Caki2 (cell line): ENCODE measurements around the gene NR2F1-AS1. TPM values are rescaled to one million over a fixed set of nuclear protein-coding genes. Genes with fewer than 3 reads are reported as not detected.
"Not testable (repeated sequence)": the region's sequence is repeated elsewhere in the genome, so short reads cannot be mapped to it uniquely, and the experiment has no call there.

Source experiments
- DNase-seq: peaks from one replicate; pipeline ENCODE4 v3.0.0-alpha.2; 2015; ENCODE audit warnings: low read depth
- in situ Hi-C: cut with HindIII; loops from 2 replicates; pipeline ENCODE4 v1.10.0; 2016; ENCODE audit warnings: low sequenced_read_pairs, low pct_unique_long_range_greater_than_20kb, mixed read lengths
- total RNA-seq: library from RNA; depleted of rRNA; stranded (reverse); fragments of >200 nt; shearing (Covaris generic); gene quantifications from 2 replicates; pipeline ENCODE4 v1.2.3, GENCODE V29; 2014; ENCODE audit warnings: low replicate concordance

The NR2F1-AS1 gene
- total RNA-seq, 1 experiment from 2014 or later, result not detected

DNA sequence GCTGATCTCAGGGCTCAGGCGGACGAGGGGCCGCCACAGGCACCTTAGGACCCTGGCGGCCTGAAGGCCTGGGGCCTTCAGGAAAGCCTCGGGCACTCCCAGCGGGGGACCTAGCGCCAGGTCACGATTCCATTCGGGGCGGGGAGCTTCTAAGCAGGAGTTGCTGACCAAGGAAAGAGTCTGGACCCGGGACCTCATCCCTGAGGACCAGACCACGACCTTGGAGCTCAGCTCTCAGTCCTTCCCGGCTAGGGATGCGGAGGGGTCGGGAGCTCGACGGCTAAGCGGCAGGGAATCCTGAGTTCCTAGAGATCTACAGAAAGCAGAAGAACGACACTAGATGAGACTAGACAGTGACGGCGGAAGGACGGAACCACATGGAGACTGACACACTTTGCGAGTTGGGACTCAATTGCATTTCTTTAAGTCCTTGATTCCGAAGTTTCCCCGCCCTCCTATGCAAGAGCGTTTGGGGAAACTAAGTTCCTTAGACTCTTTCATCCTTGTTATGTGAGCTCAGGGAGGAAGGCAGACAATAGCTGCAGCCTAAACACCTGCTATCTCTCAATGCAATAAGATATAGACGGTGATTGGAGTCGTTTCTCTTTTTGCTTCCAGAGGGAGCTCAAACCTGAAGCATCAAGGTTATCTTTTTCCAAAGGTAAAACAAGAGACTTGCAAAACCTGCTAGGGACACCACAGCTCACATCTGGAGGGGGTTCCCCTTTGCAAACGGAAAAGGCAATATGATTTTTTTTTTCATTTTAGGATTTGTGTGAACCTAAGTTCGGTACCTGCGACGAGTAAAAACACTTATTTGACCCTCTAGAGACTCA, 9.7 kb downstream of the NR2F1-AS1 start:
- in situ Hi-C loops, result no loop called here
- no peak for DNase-seq

DNA sequence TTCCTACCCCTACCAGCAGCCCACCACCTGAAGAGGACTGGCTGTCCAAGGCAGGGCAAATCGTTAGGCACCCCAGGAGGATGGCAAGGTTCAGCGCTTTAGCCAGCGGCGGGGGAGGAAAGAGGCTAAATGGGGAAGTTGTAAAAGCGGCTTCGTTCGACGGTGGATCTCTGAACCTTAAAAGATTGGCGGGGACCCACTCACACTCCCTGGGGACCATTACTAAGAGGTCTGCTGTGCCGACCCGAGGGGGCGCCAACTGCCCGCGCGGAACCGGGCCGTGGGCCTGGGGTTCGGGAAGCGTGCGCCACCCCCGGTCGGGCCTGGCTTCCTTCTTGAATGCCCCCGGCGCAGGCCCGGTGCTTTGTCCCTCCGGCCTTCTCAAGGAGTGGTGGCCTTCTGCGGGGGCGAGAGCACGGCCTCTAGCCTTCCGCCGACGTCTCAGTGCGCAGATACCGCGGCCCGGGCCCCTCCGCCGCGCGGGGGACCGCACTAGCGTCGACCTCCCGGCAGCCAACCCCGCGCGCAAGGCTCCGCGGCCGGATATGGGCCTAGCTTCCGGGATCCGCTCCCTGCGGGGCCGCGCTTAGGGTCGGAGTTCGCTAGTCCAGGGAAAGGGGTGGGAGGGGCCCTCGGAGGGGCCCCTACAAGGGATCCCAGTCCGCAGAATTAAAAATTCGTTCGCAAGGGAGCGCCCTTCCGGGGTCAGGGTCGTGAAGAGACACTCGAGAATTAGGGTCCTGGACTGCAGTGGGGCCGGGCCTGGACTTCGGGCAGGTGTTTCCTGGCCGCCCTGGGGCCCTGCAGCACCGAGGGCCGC, 10.5 kb downstream of the NR2F1-AS1 start:
- in situ Hi-C loops, result no loop called here
- DNase-seq, result no peak

DNA sequence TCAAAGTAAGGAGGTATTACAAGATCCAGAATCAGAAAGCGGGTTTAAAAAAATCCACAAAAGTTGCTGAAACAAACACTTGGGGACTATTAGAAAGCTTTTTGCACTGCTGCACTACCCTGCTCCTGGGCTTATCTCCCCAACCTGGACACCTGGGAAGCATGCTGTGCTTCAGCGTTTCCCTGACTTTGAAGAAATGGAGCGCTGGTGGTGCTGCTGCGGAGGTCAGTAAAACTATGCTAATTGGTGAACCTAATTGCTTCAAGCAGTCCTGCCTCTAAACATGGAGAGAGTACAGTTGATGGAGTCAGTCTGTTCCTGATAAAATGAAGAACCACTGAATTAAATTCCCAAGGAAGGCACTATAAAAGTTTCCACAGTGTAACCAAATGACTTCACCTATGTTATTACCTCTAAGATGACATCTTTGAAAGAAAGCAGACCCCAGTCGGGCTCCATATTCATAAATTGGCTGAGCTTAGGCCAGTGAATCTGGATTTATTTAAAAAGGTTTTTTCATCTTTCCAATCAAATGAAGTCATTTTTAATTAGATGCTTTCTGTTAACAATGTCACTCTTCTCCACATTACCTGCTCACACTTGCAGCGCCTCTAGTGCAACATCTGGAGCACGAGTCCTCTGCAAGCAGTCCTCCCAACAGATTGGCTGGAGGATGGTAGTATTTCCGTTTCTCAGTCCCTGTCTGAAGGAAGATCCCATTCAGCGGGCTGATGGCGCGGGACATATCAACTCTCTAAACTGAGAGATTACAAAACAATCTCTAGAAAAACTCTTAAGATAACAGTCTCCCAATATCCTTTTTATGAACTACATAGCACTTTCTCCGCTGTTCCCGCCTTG, 11.5 kb downstream of the NR2F1-AS1 start:
- in situ Hi-C loops, result no loop called here
- no peak for DNase-seq

DNA sequence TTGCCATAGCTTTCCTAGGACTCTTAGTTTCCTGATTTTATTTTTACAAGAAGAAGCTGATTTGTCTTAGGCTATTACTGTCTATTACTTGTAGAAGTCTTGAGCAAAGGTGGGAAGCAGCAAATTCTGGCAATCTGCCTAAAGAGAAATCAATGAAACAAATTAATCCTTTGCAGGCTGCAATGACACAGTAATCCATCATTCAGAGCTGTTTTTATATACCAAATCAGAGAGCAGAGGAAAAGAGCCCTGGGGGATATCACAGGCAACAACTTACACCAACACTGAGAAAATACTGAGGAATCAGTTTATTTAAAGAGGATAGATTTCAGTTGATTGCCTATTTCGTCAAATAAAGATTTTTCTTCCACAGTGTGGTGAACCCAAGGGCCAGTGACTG, 13.6 kb downstream of the NR2F1-AS1 start:
- DNase-seq, result no peak
- in situ Hi-C loops, result no loop called here

DNA sequence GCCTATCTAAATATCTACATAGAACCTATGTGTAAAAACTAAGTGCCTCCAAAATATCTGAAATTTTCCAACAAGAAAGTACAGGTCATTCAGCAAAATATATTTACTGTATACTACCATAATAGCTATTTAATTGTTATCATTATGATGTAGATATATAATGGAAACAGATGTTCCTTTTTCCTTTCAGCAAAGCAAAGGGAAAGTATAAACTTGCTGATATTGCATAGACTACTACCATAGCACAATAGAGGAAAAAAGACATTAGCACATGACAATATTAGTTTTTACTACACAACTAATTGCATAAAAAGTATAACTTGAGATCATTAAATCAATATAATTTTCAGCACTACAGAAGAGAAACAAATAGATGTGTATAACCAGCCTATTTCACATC, 14.9 kb downstream of the NR2F1-AS1 start:
- no peak for DNase-seq
- in situ Hi-C loops, result no loop called here

DNA sequence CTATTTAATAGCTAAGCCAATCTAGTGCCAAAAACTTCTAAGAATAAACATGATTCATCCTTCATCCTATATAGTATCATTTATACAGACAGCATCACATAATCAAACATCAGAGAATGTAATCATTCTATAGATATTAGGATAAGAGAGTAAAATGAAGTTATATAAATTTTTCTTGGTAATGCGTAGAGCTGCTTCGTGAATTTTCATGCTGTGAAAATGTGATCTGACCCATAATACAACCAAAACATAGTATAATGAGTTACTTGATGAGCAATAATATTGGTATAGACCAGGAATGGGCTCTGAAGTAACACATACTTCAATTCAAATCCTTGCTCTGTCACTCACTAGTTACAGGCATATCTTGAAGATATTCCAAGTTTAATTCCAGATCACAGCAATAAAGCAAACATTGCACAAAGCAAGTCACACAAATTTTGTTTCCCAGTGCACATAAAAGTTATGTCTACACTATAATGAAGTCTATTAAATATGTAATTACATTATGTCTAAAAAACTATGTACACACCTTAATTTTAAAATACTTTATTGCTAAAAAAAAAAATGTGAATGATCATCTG, 23.9 kb downstream of the NR2F1-AS1 start:
- in situ Hi-C loops, result no loop called here
- no peak for DNase-seq

DNA sequence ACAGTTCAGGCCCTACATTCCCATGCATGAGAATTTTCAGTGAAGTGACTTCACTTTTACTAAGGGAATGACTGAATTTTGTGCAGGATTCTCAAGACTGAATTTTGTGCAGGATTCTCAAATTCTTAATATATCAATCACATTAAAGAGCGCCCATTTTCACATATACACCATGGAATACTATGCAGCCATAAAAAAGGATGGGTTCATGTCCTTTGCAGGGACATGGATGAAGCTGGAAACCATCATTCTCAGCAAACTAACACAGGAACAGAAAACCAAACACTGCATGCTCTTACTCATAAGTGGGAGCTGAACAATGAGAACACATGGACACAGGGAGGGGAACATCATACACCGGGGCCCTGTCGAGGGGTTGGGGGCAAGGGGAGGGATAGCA, 31.4 kb downstream of the NR2F1-AS1 start:
- DNase-seq, in situ Hi-C loops: not testable (repeated sequence)

DNA sequence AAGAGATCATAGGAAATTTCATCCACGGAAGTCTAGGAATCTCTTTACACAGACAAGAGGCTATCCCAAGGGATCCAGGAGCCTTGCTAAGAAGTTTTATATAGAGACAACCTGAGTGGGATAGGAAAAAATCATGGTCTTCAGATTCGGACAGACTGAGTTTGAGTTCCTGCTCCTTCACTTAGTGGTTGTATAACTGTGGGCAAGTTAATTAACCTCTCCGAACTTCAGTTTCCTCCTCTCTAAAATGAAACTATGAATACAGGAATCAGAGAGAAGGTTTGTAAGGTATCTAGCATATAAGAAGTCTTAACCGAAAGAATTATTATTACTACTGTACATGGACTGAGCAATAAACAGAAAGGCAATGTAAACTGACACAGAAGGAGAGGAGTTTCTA, 35.1 kb downstream of the NR2F1-AS1 start:
- in situ Hi-C loops, result no loop called here

DNA sequence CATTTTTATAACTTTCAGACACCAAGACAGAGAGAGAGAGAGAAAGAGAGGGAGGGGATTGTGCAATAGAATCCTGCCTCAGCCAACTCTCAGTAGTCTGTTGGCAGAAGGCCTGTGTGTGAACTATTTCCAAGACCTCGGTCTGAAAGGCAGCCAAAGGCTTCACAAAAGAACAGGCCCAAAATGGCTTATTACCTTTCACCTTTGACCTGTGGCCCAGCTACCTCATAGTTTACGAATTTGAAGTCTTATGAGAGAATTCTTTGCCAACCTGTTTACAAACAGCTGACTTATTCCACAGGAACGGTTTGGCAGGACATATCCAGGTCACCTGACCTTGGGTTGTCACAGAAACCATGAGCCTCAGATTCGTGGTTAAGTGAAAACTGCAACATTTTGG, 48.6 kb downstream of the NR2F1-AS1 start:
- DNase-seq, result no peak
- in situ Hi-C loops, result no loop called here

More for the DNA sequence above, 35.1 kb downstream of the NR2F1-AS1 start:
- DNase-seq, result no peak

DNA sequence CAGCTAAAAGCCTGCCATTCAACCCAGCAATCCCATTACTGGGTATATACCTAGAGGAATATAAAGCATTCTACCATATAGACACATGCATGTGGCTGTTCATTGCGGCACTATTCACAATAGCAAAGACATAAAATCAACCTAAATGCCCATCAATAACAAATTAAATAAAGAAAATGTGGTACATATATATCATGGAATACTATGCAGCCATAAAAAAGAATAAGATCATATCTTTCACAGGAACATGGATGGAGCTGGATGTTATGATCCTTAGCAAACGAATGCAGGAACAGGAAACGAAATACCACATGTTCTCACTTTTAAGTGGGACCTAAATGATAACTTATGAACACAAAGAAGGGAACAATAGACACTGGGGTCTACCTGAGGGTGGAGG, 59.2 kb downstream of the NR2F1-AS1 start:
- DNase-seq, in situ Hi-C loops: not testable (repeated sequence)

DNA sequence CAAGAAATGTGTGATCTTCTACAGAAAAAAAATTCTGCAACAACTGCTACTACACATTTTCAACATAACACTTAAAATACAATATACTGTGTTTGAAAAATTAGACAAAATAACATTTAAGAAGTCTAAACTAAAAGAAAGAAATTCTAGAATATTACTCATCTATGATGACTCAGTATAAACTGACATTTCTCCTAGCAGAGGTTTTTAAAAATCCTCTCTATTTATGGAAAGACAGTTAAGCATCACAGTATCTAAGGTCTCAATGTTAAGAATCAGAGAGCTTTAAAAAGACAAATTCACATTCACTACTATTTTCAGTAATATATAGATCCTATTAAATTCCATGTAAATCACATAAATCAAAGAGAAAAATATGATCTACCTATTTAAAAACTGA, 61.3 kb downstream of the NR2F1-AS1 start:
- DNase-seq, result no peak
- in situ Hi-C loops, result no loop called here

DNA sequence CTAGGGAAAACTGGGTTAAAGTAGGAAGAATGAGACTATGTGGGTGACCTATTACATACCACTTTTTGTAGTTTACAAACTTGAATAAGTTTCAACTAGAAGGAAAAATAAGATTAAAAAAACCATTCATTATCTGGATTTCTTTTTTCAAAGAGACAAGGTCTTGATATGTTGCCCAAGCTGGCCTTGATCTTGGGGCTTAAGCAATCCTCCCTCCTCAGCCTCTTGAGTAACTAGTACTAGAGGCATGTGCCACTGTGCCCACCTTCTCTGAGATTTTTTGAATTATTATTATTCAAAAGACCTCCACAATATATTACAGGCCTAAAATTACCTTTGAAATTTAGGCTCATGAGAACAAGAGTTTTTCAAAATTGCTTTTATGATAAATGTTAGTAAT, 63.2 kb downstream of the NR2F1-AS1 start:
- no peak for DNase-seq
- in situ Hi-C loops, result no loop called here

DNA sequence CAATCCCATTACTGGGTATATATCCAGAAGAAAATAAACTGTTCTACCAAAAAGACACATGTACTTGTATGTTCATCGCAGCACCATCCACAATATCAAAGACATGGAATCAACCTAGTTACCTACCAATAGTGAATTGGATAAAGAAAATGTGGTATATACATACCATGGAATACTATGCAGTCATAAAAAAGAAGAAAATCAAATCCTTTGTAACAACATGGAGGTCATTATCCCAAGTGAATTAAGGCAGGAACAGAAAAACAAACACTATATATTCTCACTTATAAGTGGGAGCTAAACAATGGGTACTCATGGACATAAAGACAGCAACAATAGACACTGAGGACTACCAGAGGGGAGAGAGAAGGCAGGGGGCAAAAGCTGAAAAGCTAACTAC, 67.7 kb downstream of the NR2F1-AS1 start:
- DNase-seq, result no peak
- in situ Hi-C loops, result no loop called here

DNA sequence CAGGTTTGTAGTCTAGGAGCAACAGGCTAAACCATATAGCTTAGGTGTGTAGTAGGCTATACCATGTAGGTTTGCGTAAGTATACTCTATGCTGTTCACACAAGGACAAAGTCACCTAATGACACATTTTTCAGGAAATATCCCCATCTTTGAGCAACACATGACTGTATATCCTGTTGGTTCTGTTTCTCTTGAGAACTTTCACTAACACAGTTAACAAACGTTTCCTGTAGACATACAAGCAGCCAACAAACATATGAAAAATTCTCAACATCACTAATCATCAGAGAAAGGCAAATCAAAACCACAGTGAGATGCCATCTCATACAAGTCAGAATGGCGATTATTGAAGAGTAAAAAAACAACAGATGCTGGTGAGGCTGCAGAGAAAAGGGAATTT, 68.2 kb downstream of the NR2F1-AS1 start:
- in situ Hi-C loops, result no loop called here

DNA sequence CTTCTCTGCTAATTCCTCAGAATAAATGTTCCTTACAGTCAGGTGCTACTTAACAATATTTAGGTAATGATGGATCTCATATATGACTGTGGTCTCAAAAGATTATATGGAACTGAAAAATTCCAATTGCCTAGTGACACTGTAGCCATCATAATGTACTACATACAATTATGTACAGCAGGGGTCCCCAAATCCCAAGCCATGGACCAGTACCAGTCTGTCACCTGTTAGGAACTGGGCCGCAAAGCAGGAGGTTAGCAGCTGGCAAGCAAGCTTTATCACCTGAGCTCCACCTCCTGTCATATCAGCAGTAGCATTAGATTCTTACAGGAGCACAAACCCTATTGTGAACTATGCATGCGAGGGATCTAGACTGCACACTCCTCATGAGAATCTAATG, 69.6 kb downstream of the NR2F1-AS1 start:
- no peak for DNase-seq
- in situ Hi-C loops, result no loop called here

More for the DNA sequence above, 68.2 kb downstream of the NR2F1-AS1 start:
- no peak for DNase-seq

DNA sequence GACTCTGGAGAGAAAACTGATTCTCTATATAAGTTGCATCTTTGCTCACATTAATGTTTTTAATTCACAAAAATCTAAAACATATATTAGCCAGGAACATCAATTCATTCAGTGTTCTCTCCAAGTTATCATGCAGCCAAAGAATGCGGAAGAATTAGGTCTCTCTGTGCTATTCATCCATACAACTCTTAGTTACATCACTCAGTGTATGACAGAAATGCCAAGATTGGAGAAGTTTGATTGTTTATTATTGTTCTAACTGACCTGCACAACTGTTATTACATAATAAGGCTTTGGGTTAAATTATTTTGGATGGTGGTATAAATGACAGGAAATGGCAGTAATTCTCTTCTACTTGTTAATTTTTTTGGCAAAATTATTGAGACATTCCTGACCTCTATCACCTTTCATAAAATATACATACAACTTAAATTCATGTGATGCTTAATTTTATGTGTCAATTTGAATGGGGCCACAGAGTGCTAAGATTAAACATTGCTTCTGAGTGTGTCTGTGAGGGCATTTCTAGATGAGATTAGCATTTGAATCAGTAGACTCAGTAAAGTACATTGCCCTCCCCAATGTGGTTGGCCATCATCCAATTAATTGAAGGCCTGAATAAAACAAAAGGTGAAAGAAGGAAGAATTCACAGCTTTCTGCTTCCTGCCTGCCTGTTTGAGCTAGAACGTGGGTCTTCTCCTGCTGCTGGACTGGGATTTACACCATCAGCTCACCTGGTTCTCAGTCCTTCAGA, 70.2 kb downstream of the NR2F1-AS1 start:
- in situ Hi-C loops, result no loop called here
- DNase-seq, result no peak

DNA sequence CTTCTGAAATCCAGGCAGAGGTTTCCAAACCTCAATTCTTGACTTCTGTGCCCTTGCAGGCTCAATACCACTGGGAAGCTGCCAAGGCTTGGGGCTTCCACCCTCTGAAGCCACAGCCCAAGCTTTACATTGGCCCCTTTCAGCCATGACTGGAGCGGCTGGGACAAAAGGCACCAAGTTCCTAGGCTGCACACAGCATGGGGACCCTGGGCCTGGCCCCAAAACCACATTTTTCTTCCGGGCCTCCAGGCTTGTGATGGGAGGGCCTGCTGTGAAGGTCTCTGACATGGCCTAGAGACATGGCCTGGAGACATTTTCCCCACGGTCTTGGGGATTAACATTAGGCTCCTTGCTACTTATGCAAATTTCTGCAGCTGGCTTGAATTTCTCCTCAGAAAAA, 75.5 kb downstream of the NR2F1-AS1 start:
- DNase-seq, in situ Hi-C loops: not testable (repeated sequence)
